Activated B cell treated with CpG ODN at 0.5 μM for 24 hours (primary cell): Measurements from ENCODE around the gene TMEM168. TPM values are rescaled to one million over a fixed set of nuclear protein-coding genes. Genes with fewer than 3 reads are reported as not detected.
"Not testable (repeated sequence)": the region's sequence is repeated elsewhere in the genome, so short reads cannot be mapped to it uniquely, and the experiment has no call there.

Source experiments
- ATAC-seq: fragments of 200-7000 bp; cut with Tn5 transposase; one replicate; pipeline ENCODE4 v1.10.0; 2021; ENCODE audit warnings: low read depth, mild to moderate bottlenecking, moderate library complexity
- CTCF ChIA-PET: fragments of 350-600 bp; sonication (Branson Sonifier 250); formaldehyde crosslinking; loops from one replicate; lab custom pipeline; 2021; ENCODE audit warnings: antibody characterized with exemption; lab: Charles Lee
- POLR2A ChIA-PET: fragments of 350-600 bp; sonication (Branson Sonifier 250); formaldehyde crosslinking; loops from one replicate; lab custom pipeline; 2021; ENCODE audit warnings: antibody characterized with exemption; lab: Charles Lee
- DNase-seq: peaks from one replicate; pipeline ENCODE4 v3.0.0; 2022
- H3K27ac Mint-ChIP-seq: one replicate; pipeline ENCODE4 v1.8.0; 2020; ENCODE audit warnings: mixed read lengths
- H3K27me3 Mint-ChIP-seq: one replicate; pipeline ENCODE4 v1.8.0; 2021; ENCODE audit warnings: mixed read lengths
- H3K36me3 Mint-ChIP-seq: one replicate; pipeline ENCODE4 v1.8.0; 2021; ENCODE audit warnings: low read depth, mixed read lengths
- H3K4me1 Mint-ChIP-seq: one replicate; pipeline ENCODE4 v1.8.0; 2021; ENCODE audit warnings: mixed read lengths
- H3K4me3 Mint-ChIP-seq: one replicate; pipeline ENCODE4 v1.8.0; 2020; ENCODE audit warnings: mild to moderate bottlenecking, mixed read lengths
- H3K9me3 Mint-ChIP-seq: one replicate; pipeline ENCODE4 v1.8.0; 2020; ENCODE audit warnings: mixed read lengths
- intact Hi-C: fragments of 100-400 bp; cut with micrococcal nuclease; formaldehyde crosslinking; loops from one replicate; pipeline ENCODE4 v1.15.1; 2024
- total RNA-seq: library from RNA; stranded (reverse); gene quantifications from 2 replicates; pipeline ENCODE4 v1.2.3, GENCODE V29; 2022
- TF ChIP-seq, protein P1 (sequence below): fragments of 200-600 bp; IDR thresholded peaks from one replicate; pipeline ENCODE4 v1.8.0; 2022; ENCODE audit warnings: antibody characterized with exemption, mild to moderate bottlenecking

Gene TMEM168
- total RNA-seq, 1 donor from 2014 or later: 24.2 TPM

DNA sequence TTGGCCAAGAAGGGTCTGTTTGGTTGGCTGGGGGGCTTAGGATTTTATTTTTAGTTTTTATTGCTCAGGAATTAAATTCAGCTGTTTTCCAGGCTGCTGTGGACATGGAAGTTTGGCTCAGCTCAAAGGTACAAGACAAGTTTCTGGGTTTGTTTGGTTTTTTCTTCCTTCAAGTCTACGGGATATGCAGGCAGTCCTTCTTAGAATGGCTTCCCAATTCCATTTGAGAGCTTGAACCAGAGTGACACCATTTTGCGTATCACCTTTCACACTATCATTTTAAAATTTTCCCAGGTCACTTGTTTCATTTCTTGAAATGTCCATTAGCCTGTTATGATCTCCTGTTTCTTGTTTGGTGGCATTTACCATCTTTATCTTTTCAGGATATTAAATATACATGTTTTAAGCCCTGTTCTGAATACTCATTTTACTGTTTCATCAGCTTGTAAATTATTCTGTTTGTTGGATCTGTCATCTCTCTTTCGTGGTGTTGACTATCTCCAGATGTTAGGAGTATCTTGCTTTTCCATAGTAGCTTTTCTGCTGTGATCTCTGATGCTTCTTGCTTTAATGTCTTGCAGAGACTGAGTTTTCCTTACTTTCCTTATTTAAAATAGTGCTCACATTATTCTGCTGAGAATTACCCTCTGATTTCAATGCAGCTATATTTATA lies 9.4 kb upstream of the TMEM168 start:
- CTCF ChIA-PET: no interaction called here
- Mint-ChIP-seq H3K27me3 (no peaks in the 10 kb centered on the region), H3K36me3 (no peaks in the 10 kb centered on the region), H3K4me3 (no peak overlapping the region), H3K27ac (no peak overlapping the region), H3K9me3 (no peaks in the 10 kb centered on the region), H3K4me1 (no peaks in the 10 kb centered on the region)
- ATAC-seq: no peak
- POLR2A ChIA-PET: no interaction called here
- no peak for DNase-seq
- TF ChIP-seq, protein P1, sequence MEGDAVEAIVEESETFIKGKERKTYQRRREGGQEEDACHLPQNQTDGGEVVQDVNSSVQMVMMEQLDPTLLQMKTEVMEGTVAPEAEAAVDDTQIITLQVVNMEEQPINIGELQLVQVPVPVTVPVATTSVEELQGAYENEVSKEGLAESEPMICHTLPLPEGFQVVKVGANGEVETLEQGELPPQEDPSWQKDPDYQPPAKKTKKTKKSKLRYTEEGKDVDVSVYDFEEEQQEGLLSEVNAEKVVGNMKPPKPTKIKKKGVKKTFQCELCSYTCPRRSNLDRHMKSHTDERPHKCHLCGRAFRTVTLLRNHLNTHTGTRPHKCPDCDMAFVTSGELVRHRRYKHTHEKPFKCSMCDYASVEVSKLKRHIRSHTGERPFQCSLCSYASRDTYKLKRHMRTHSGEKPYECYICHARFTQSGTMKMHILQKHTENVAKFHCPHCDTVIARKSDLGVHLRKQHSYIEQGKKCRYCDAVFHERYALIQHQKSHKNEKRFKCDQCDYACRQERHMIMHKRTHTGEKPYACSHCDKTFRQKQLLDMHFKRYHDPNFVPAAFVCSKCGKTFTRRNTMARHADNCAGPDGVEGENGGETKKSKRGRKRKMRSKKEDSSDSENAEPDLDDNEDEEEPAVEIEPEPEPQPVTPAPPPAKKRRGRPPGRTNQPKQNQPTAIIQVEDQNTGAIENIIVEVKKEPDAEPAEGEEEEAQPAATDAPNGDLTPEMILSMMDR: no peak
- intact Hi-C loops: loop anchor here (10.0 kb wide), 2 partner anchors 595 to 715 kb away; partner anchors contain the start of genes DOCK4 and ZNF277

GRCh38 chr7:112798274-112799159 lies 8.3 kb upstream of the TMEM168 start:
- Mint-ChIP-seq H3K4me3 (no peak overlapping the region), H3K9me3 (no peaks in the 10 kb centered on the region), H3K4me1 (no peaks in the 10 kb centered on the region), H3K27ac (no peak overlapping the region), H3K27me3 (no peaks in the 10 kb centered on the region), H3K36me3 (no peaks in the 10 kb centered on the region)
- intact Hi-C loops: loop anchor here (10.0 kb wide), 2 partner anchors 594 to 714 kb away; partner anchors contain the start of genes DOCK4 and ZNF277
- no peak for ATAC-seq
- TF ChIP-seq, protein P1: no peak
- ChIA-PET POLR2A (no interaction called here), CTCF (no interaction called here)
- no peak for DNase-seq

GRCh38 chr7:112796552-112796951 lies 6.4 kb upstream of the TMEM168 start:
- ATAC-seq, H3K36me3 Mint-ChIP-seq, H3K27ac Mint-ChIP-seq, H3K4me1 Mint-ChIP-seq, H3K4me3 Mint-ChIP-seq, CTCF ChIA-PET, DNase-seq, POLR2A ChIA-PET, H3K9me3 Mint-ChIP-seq, H3K27me3 Mint-ChIP-seq: not testable (repeated sequence)
- intact Hi-C loops: loop anchor here (10.0 kb wide), 2 partner anchors 592 to 712 kb away; partner anchors contain the start of genes DOCK4 and ZNF277

DNA sequence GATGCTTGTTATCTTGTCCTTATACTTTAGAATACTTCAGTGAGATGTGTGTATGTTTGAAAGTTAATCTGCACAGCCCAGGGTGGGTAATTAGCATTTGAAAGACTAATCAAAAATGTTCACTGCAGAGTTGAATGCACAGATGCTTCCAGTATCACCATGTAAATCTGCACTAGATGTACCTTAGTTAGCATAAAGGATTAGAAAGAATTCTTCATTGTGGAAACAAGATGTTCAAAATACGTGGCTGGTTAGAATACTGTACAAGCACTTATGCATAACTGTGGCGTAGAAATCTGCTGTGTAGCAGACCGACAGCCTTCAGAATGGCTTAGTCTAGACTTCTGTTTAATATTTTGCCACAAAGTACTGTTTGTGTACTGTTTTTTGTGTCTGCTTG lies 2.2 kb upstream of the TMEM168 start:
- DNase-seq: no peak
- Mint-ChIP-seq H3K4me3 (no peak overlapping the region), H3K36me3 (peaks cover 9% of the 10 kb centered on the region), H3K27ac (no peak overlapping the region), H3K27me3 (no peaks in the 10 kb centered on the region), H3K4me1 (peaks cover 25% of the 10 kb centered on the region), H3K9me3 (no peaks in the 10 kb centered on the region)
- ChIA-PET POLR2A (no interaction called here), CTCF (no interaction called here)
- intact Hi-C loops: loop anchor here (5.0 to 10.0 kb wide), 5 partner anchors 400 to 1710 kb away; partner anchors contain the start of genes DOCK4, IMMP2L and ZNF277
- TF ChIP-seq, protein P1: no peak
- ATAC-seq: no peak

DNA sequence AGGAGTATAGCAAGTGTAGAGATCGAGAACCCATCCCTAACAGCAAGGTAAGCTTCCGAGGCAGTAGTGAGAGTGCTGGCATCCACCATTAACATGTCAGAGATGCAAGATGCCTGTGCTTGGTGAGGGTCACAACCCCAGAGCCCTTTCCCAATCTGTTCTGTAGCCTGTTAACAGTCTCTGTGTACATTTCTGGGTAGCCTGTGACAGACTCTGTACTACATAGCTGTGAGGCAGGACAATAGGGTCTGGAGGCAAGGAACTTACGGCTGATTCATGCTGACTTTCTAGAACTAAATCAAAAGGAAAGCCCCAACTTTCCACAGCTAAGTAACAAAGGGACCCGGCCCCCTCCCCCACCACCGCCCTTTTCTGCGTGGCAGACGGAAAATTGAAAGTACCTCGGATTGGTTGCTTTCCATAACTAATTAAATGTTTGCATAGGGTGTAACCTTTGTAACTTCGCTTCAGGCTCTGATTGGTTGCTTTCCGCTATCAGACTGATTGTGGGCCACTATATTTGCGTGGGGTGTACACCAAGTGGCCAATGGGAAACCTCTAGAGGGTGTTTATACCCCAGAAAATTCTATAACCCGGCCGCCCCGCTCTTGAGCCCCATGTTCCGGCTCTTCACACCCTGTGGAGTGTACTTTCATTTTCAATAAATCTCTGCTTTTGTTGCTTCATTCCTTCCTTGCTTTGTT lies 1.4 kb upstream of the TMEM168 start:
- no peak overlapping the region for H3K27ac Mint-ChIP-seq
- POLR2A ChIA-PET: interaction anchor here (2.6 kb wide), 1 partner anchor 148 kb away, joined by 17 read pairs; a partner anchor contains a TSS
- H3K4me3 Mint-ChIP-seq: no peak overlapping the region
- no peaks in the 10 kb centered on the region for H3K9me3 Mint-ChIP-seq
- no peak for DNase-seq
- intact Hi-C loops: loop anchor here (2.0 to 10.0 kb wide), 6 partner anchors 77 to 1709 kb away; partner anchors contain the start of genes DOCK4, IMMP2L and ZNF277
- ATAC-seq: no peak
- H3K4me1 Mint-ChIP-seq: peaks cover 27% of the 10 kb centered on the region
- H3K36me3 Mint-ChIP-seq: peaks cover 11% of the 10 kb centered on the region
- CTCF ChIA-PET: no interaction called here
- TF ChIP-seq, protein P1: no peak
- no peaks in the 10 kb centered on the region for H3K27me3 Mint-ChIP-seq
